A673 (cell line): ENCODE results near the gene TAS1R1. TPM values are rescaled to one million over a fixed set of nuclear protein-coding genes. Genes with fewer than 3 reads are reported as not detected.

Experiments
- BruUV-seq: library from RNA; stranded (reverse); fragments of 400-500 nt; replicated peaks from 2 replicates; lab custom pipeline; 2021; lab: Mats Ljungman, UMichigan
- CTCF ChIA-PET: fragments of 300-600 bp; sonication (Branson Sonifier 250); formaldehyde crosslinking; loops from one replicate; lab custom pipeline; 2022; ENCODE audit warnings: antibody characterized with exemption; lab: Charles Lee
- POLR2A ChIA-PET: fragments of 300-600 bp; sonication (Branson Sonifier 250); formaldehyde crosslinking; loops from one replicate; lab custom pipeline; 2022; ENCODE audit warnings: antibody characterized with exemption; ENCODE audit not compliant: low non-redundant PET; lab: Charles Lee
- DNase-seq: peaks from one replicate; pipeline ENCODE4 v3.0.0-alpha.2; 2015; ENCODE audit warnings: low spot score
- H3K27ac ChIP-seq: fragments of 200-600 bp; sonication (generic); 2 replicates; pipeline ENCODE4 v1.5.1; 2016; ENCODE audit warnings: mixed run types, low read depth, mild to moderate bottlenecking, mixed read lengths, antibody characterized with exemption, low read length; ENCODE audit not compliant: poor library complexity, severe bottlenecking
- H3K27me3 ChIP-seq: fragments of 200-600 bp; sonication (generic); replicated peaks from 2 replicates; pipeline ENCODE4 v1.6.1; 2017; ENCODE audit warnings: mixed run types, low read depth, mild to moderate bottlenecking, mixed read lengths, antibody characterized with exemption, low read length; ENCODE audit not compliant: insufficient read depth, poor library complexity
- H3K36me3 ChIP-seq: fragments of 200-600 bp; sonication (generic); 2 replicates; pipeline ENCODE4 v1.6.1; 2016; ENCODE audit warnings: mixed run types, mild to moderate bottlenecking, mixed read lengths, antibody characterized with exemption, low read length; ENCODE audit not compliant: insufficient read depth, poor library complexity, severe bottlenecking
- H3K4me1 ChIP-seq: fragments of 200-600 bp; sonication (generic); 2 replicates; pipeline ENCODE4 v1.6.1; 2017; ENCODE audit warnings: mixed run types, mild to moderate bottlenecking, mixed read lengths, antibody characterized with exemption, low read length; ENCODE audit not compliant: insufficient read depth, poor library complexity, severe bottlenecking
- H3K4me3 ChIP-seq: fragments of 200-600 bp; sonication (generic); 2 replicates; pipeline ENCODE4 v1.5.1; 2016; ENCODE audit warnings: low read depth, mixed run types, mild to moderate bottlenecking, mixed read lengths, low read length; ENCODE audit not compliant: poor library complexity, severe bottlenecking
- H3K9me3 ChIP-seq: fragments of 200-600 bp; sonication (generic); 2 replicates; pipeline ENCODE4 v1.6.1; 2016; ENCODE audit warnings: mixed run types, low read depth, mild to moderate bottlenecking, mixed read lengths, antibody characterized with exemption, low read length; ENCODE audit not compliant: poor library complexity, severe bottlenecking
- CTCF ChIP-seq: fragments of 300-800, 200-600 bp; sonication (generic); conservative IDR thresholded peaks from 2 replicates; pipeline ENCODE4 v1.5.1; 2017; ENCODE audit warnings: low read depth, mild to moderate bottlenecking, antibody characterized with exemption, low read length, moderate library complexity, mixed read lengths
- EZH2 ChIP-seq: fragments of 200-600 bp; sonication (generic); IDR thresholded peaks from 2 replicates; pipeline ENCODE4 v1.6.1; 2017; ENCODE audit warnings: borderline replicate concordance, low read depth, mild to moderate bottlenecking, mixed read lengths, antibody characterized with exemption, low read length; ENCODE audit not compliant: poor library complexity, severe bottlenecking
- intact Hi-C: fragments of 100-400 bp; cut with micrococcal nuclease; formaldehyde crosslinking; loops from one replicate; pipeline ENCODE4 v1.10.0; 2022; ENCODE audit not compliant: unreplicated experiment
- total RNA-seq: library from RNA; stranded (reverse); gene quantifications from 2 replicates; pipeline ENCODE4 v1.2.3, GENCODE V29; 2021

Gene TAS1R1
- total RNA-seq, 1 experiment from 2014 or later = not detected

GRCh38 chr1:6580119-6580592 lies 25.0 kb downstream of the TAS1R1 start:
- intact Hi-C loops = no loop called here
- CTCF ChIA-PET = interaction anchor here (0.5 to 1.0 kb wide), 2 partner anchors 26 to 187 kb away, joined by 5 to 7 read pairs; partner anchors contain the start of genes ACOT7, NOL9 and TAS1R1
- POLR2A ChIA-PET = no interaction called here

DNA sequence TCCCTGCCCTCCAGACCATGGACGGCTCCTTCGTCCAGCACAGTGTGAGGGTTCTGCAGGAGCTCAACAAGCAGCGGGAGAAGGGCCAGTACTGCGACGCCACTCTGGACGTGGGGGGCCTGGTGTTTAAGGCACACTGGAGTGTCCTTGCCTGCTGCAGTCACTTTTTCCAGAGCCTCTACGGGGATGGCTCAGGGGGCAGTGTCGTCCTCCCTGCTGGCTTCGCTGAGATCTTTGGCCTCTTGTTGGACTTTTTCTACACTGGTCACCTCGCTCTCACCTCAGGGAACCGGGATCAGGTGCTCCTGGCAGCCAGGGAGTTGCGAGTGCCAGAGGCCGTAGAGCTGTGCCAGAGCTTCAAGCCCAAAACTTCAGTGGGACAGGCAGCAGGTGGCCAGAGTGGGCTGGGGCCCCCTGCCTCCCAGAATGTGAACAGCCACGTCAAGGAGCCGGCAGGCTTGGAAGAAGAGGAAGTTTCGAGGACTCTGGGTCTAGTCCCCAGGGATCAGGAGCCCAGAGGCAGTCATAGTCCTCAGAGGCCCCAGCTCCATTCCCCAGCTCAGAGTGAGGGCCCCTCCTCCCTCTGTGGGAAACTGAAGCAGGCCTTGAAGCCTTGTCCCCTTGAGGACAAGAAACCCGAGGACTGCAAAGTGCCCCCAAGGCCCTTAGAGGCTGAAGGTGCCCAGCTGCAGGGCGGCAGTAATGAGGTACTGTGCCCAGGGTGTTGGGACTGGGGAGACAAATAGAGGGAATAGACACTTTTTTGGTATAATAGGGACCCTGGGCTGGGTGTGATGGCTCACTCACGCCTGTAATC lies 25.7 kb downstream of the TAS1R1 start:
- peaks cover 14% of the 10 kb centered on the region for H3K4me1 ChIP-seq
- no peaks in the 10 kb centered on the region for H3K9me3 ChIP-seq
- peak; percentile 52 for DNase-seq
- H3K27me3 ChIP-seq = no peaks in the 10 kb centered on the region
- H3K4me3 ChIP-seq = peak overlapping the region; percentile 89
- intact Hi-C loops = no loop called here
- ChIA-PET POLR2A (no interaction called here), CTCF (no interaction called here)
- H3K27ac ChIP-seq = peak overlapping the region; percentile 85
- H3K36me3 ChIP-seq = peaks cover 3% of the 10 kb centered on the region
- BruUV-seq = TSS peak; percentile 36
- no peak for TF ChIP-seq CTCF
- no peak for TF ChIP-seq EZH2

More at GRCh38 chr1:6580119-6580592, 25.0 kb downstream of the TAS1R1 start:
- DNase-seq = no peak
- no peak for TF ChIP-seq CTCF
- TF ChIP-seq EZH2 = no peak
- Histone ChIP-seq H3K36me3 (peaks cover 3% of the 10 kb centered on the region), H3K27me3 (no peaks in the 10 kb centered on the region), H3K27ac (peak overlapping the region; percentile 85), H3K4me3 (peak overlapping the region; percentile 89), H3K4me1 (peaks cover 14% of the 10 kb centered on the region), H3K9me3 (no peaks in the 10 kb centered on the region)
- no TSS peak for BruUV-seq

GRCh38 chr1:6581561-6582305 lies 26.6 kb downstream of the TAS1R1 start:
- no peak for DNase-seq
- H3K27me3 ChIP-seq = no peaks in the 10 kb centered on the region
- no peak overlapping the region for H3K4me3 ChIP-seq
- BruUV-seq = no TSS peak
- POLR2A ChIA-PET = no interaction called here
- H3K4me1 ChIP-seq = peaks cover 14% of the 10 kb centered on the region
- CTCF ChIA-PET = interaction anchor here (0.7 kb wide), 1 partner anchor 723 kb away, joined by 3 read pairs; no protein-coding TSS in a partner anchor
- no peak for TF ChIP-seq CTCF
- TF ChIP-seq EZH2 = no peak
- H3K9me3 ChIP-seq = no peaks in the 10 kb centered on the region
- no peak overlapping the region for H3K27ac ChIP-seq
- peaks cover 3% of the 10 kb centered on the region for H3K36me3 ChIP-seq
- intact Hi-C loops = no loop called here
